Breast epithelium (tissue), 4 donors: Measurements from ENCODE around the gene PSD. TPM values are rescaled to one million over a fixed set of nuclear protein-coding genes. Genes with fewer than 3 reads are reported as not detected.

Experiments
- DNase-seq, 2 donors: peaks; one replicate each; pipeline ENCODE4 v3.0.0-alpha.2; 2019; ENCODE audit warnings: low spot score in 2 of 2
- H3K27ac ChIP-seq, 2 donors: fragments of 200-600 bp; sonication (generic) in 1 of 2; one replicate each; pipeline ENCODE4 v1.5.1; 2016 to 2019; ENCODE audit warnings: mild to moderate bottlenecking in 1 of 2
- H3K27me3 ChIP-seq, 2 donors: fragments of 200-600 bp; sonication (generic) in 1 of 2; one replicate each; pipeline versions ENCODE4 v1.5.1 to v1.6.0; 2017 to 2019; ENCODE audit warnings: control low read depth in 1 of 2, mild to moderate bottlenecking in 1 of 2
- H3K36me3 ChIP-seq: fragments of 200-600 bp; one replicate; pipeline ENCODE4 v1.5.1; 2019
- H3K4me1 ChIP-seq, 2 donors: fragments of 200-600 bp; sonication (generic); one replicate each; pipeline ENCODE4 v1.5.1; 2016 to 2019; ENCODE audit warnings: control low read depth in 1 of 2
- H3K4me3 ChIP-seq, 3 donors: fragments of 200-600 bp; sonication (generic); 1 replicate in 2 of 3; 2 replicates in 1 of 3; pipeline ENCODE4 v1.5.1; 2016 to 2019; ENCODE audit warnings: mild to moderate bottlenecking in 3 of 3, moderate library complexity in 2 of 3
- H3K9me3 ChIP-seq, 2 donors: fragments of 200-600 bp; sonication (generic) in 1 of 2; one replicate each; pipeline ENCODE4 v1.5.1; 2016 to 2019; ENCODE audit warnings: control low read depth in 1 of 2
- CTCF ChIP-seq, 3 donors: fragments of 450-650 bp; IDR thresholded peaks; one replicate each; pipeline ENCODE4 v1.5.1; 2016 to 2017; ENCODE audit warnings: antibody characterized with exemption in 3 of 3, mild to moderate bottlenecking in 3 of 3, moderate library complexity in 3 of 3
- POLR2A ChIP-seq: fragments of 450-650 bp; IDR thresholded peaks from one replicate; pipeline ENCODE4 v1.6.1; 2016; ENCODE audit warnings: antibody characterized with exemption, mild to moderate bottlenecking, moderate library complexity
- POLR2AphosphoS5 ChIP-seq, 3 donors: sonication (generic); formaldehyde crosslinking; IDR thresholded peaks; one replicate each; pipeline ENCODE4 v1.6.1; 2017; ENCODE audit warnings: antibody characterized with exemption in 3 of 3
- intact Hi-C: fragments of 100-400 bp; cut with DNase I; formaldehyde crosslinking; loops from one replicate; pipeline ENCODE4 v1.15.1; 2023; ENCODE audit warnings: low total_unique reads
- total RNA-seq, 3 donors: library from RNA; depleted of rRNA; stranded (reverse); fragments of >200 nt; gene quantifications; one replicate each; pipeline ENCODE4 v1.1.0, GENCODE V29; 2016

Gene PSD
- total RNA-seq, 3 donors from 2014 or later = 0.96 to 13.4 (median 6.3) TPM

- peaks cover 4 to 11% of the 10 kb centered on the region in 2 donors for H3K4me1 ChIP-seq
Measured at GRCh38 chr10:102400598-102401341, 17.8 kb downstream of the PSD start.

GRCh38 chr10:102400076-102400475, 18.5 kb downstream of the PSD start:
- Histone ChIP-seq H3K27me3 (no peaks in the 10 kb centered on the region), H3K4me3 (peak overlapping the region in 1 of 3 donors; percentile 71), H3K27ac (peak overlapping the region; percentile 91 to 95), H3K36me3 (no peaks in the 10 kb centered on the region), H3K4me1 (peaks cover 4 to 11% of the 10 kb centered on the region in 2 donors), H3K9me3 (no peaks in the 10 kb centered on the region)
- intact Hi-C loops = loop anchor here (10.0 kb wide), 1 partner anchor 245 kb away; the partner anchor contains the start of gene NOLC1
- TF ChIP-seq CTCF (IDR thresholded peaks at IDR 0.05) = no peak
- TF ChIP-seq POLR2AphosphoS5 (IDR thresholded peaks at IDR 0.05) = no peak
- no peak for DNase-seq

More at GRCh38 chr10:102400598-102401341, 17.8 kb downstream of the PSD start:
- H3K27ac ChIP-seq = no peak overlapping the region
- H3K36me3 ChIP-seq = no peaks in the 10 kb centered on the region
- H3K9me3 ChIP-seq = no peaks in the 10 kb centered on the region
- DNase-seq = no peak
- H3K4me3 ChIP-seq = no peak overlapping the region
- intact Hi-C loops = loop anchor here (10.0 kb wide), 1 partner anchor 246 kb away; the partner anchor contains the start of gene NOLC1
- TF ChIP-seq POLR2AphosphoS5 (IDR thresholded peaks at IDR 0.05) (no peak), POLR2A (no peak), CTCF (IDR thresholded peaks at IDR 0.05) (no peak)
- H3K27me3 ChIP-seq = no peaks in the 10 kb centered on the region

GRCh38 chr10:102399217-102400021, 19.2 kb downstream of the PSD start:
- no peaks in the 10 kb centered on the region for H3K9me3 ChIP-seq
- no peaks in the 10 kb centered on the region for H3K36me3 ChIP-seq
- intact Hi-C loops = loop anchor here (10.0 kb wide), 1 partner anchor 245 kb away; the partner anchor contains the start of gene NOLC1
- TF ChIP-seq CTCF (IDR thresholded peaks at IDR 0.05) (peak; percentile 91 to 93 (median 93)), POLR2AphosphoS5 (IDR thresholded peaks at IDR 0.05) (peak; percentile 65 to 86 (median 83)), POLR2A (no peak)
- DNase-seq = peak; percentile 82 to 90
- peak overlapping the region; percentile 55 to 71 (median 67) for H3K4me3 ChIP-seq
- H3K4me1 ChIP-seq = peaks cover 4 to 11% of the 10 kb centered on the region in 2 donors
- H3K27me3 ChIP-seq = no peaks in the 10 kb centered on the region
- H3K27ac ChIP-seq = peak overlapping the region; percentile 91 to 95

DNA sequence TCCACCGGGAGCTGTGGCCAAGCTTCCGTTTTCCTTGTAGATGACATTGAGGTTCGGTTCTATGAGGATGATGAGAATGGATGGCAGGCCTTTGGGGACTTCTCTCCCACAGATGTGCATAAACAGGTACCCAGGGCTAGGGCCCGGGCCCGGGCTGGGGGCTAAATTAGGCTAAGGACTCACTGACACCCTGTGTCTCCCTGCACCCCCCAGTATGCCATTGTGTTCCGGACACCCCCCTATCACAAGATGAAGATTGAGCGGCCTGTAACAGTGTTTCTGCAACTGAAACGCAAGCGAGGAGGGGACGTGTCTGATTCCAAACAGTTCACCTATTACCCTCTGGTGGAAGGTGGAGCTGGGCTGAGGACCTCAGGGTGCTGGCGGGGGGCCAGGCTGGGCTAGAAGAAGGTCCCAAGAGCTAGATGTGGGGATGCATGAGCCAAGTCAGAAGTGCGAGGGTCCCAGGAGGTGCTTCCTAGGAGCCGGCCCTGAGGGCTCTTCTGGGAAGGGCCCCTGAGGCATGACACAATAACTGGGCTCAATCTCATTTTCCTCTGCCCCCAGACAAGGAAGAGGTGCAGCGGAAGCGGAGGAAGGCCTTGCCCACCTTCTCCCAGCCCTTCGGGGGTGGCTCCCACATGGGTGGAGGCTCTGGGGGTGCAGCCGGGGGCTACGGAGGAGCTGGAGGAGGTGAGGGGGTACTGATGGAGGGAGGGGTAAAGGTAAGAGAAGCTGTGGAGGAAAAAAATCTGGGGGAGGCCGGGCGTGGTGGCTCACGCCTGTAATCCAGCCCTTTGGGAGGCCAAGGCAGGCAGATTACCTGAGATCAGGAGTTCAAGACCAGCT, 20.2 kb downstream of the PSD start:
- no peak for DNase-seq
- intact Hi-C loops = no loop called here
- peak overlapping the region; percentile 40 to 91 for H3K27ac ChIP-seq
- no peaks in the 10 kb centered on the region for H3K9me3 ChIP-seq
- H3K4me1 ChIP-seq = peaks cover 4 to 11% of the 10 kb centered on the region in 2 donors
- no peak for TF ChIP-seq POLR2AphosphoS5 (IDR thresholded peaks at IDR 0.05)
- TF ChIP-seq POLR2A = no peak
- no peak for TF ChIP-seq CTCF (IDR thresholded peaks at IDR 0.05)
- H3K4me3 ChIP-seq = peak overlapping the region in 2 of 3 donors; percentile 67 to 71
- no peaks in the 10 kb centered on the region for H3K36me3 ChIP-seq
- no peaks in the 10 kb centered on the region for H3K27me3 ChIP-seq
